ENCODE results near the gene LRRN2.

LRRN2 gene

DNA sequence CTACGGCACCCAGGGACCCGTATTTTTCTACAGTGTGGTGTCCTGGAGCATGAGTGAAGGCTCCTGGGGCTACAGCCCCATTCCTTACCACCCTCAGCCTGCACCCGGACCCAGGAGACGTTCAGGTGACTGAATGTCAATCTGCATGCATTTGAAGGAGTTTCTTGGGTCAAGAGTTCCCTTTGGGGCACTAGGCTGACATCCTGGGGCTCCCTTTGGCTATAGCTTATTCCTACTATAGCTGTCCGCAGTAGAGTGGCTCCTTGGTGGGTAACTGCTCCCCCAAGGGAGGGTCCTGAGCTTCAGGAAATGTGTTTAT is 19.9 kb upstream of the LRRN2 start:
- Histone ChIP-seq H3K9me3 (ENCODE audit: control insufficient read depth in 2 of 2, low read length in 2 of 2) (no peaks in the 10 kb centered on the region), H3K27ac (ENCODE audit: low read depth in 2 of 2, low read length in 2 of 2) (no peak overlapping the region), H3K4me3 (ENCODE audit: low read length in 2 of 2) (no peak overlapping the region), H3K27me3 (ENCODE audit: control insufficient read depth in 2 of 2, insufficient read depth in 2 of 2, low read length in 2 of 2) (no peaks in the 10 kb centered on the region), H3K4me1 (ENCODE audit: control insufficient read depth in 2 of 2, insufficient read depth in 2 of 2, low read length in 2 of 2) (peaks cover 5 to 10% of the 10 kb centered on the region in 2 donors), H3K36me3 (ENCODE audit: control insufficient read depth in 2 of 2, insufficient read depth in 2 of 2, low read length in 2 of 2) (no peaks in the 10 kb centered on the region), H3K9ac (ENCODE audit: low read depth in 1 of 2, low read length in 2 of 2) (no peak overlapping the region)

DNA sequence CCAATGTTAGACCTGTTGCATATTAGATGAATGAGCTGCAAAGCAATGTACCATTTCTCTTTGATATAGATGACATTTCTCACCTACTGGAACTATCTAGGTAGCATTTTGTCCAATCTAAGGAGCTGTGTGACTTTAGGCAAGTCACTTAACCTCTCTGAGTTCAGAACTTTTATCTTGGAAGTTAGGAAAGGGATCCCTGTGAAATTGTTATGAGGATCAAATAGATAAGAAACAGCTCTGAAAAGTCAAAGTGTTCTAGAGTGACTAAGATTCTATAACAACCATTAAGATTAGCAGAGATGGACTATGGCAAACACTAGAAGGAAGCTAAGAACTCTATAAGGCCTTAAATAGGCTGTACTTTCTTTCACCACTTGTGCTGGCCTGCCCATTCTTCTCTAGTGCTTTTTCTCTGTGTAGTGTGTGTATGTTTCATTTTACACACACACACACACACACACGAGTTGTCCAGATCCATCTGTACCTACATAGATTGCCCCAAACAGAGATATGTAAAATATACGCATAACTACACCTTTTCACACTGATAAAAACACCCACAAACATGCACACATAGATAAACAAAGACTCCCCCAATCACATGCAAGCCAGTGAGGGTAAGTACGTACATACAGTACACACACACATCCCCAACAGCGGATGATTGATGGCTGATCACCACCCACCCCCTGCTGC is 19.4 kb upstream of the LRRN2 start:
- Histone ChIP-seq H3K9ac (ENCODE audit: low read depth in 1 of 2, low read length in 2 of 2) (no peak overlapping the region), H3K36me3 (ENCODE audit: control insufficient read depth in 2 of 2, insufficient read depth in 2 of 2, low read length in 2 of 2) (no peaks in the 10 kb centered on the region), H3K27me3 (ENCODE audit: control insufficient read depth in 2 of 2, insufficient read depth in 2 of 2, low read length in 2 of 2) (no peaks in the 10 kb centered on the region), H3K9me3 (ENCODE audit: control insufficient read depth in 2 of 2, low read length in 2 of 2) (no peaks in the 10 kb centered on the region), H3K4me1 (ENCODE audit: control insufficient read depth in 2 of 2, insufficient read depth in 2 of 2, low read length in 2 of 2) (peaks cover 5 to 10% of the 10 kb centered on the region in 2 donors), H3K4me3 (ENCODE audit: low read length in 2 of 2) (no peak overlapping the region), H3K27ac (ENCODE audit: low read depth in 2 of 2, low read length in 2 of 2) (no peak overlapping the region)

DNA sequence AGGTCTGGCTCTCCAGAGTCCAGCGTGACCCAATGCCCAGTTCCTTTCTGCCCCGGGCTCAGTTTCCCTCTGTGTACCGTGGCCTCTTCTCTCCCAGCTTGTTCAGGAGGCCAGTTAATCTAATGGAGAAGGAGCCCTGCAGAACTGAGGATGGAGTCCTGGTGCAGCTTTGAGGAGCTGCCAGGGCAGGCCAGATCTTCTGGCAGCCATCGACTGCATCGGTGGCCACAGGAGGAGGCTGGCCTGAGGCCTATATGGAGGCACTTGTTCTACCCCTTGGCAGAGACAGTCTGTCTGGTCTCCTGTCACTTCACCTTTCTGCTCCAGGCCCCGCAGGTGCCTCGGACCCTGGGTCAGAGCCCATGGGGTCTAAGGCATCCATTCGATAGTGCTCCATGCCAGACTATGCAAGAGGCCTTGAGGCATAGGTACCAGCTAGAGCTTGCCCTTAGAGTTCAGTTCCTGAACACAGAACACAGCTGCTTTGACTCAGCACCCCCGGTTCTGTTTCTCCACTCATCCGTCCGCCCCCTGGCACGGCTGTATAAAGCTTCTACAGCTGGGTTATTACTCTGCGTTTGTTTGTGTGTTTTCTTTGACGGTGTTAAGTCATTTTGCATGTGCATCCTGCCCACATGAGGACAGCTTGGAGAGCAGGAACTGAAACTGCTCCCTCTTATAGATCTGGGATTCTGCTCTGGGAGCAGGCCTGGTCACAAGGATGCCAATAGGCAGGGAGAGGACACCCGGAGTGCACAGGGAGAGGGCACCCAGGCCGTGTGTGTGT is 18.5 kb upstream of the LRRN2 start:
- no peaks in the 10 kb centered on the region for H3K27me3 ChIP-seq (ENCODE audit: control insufficient read depth in 2 of 2, insufficient read depth in 2 of 2, low read length in 2 of 2)
- H3K9me3 ChIP-seq (ENCODE audit: control insufficient read depth in 2 of 2, low read length in 2 of 2), result no peaks in the 10 kb centered on the region

DNA sequence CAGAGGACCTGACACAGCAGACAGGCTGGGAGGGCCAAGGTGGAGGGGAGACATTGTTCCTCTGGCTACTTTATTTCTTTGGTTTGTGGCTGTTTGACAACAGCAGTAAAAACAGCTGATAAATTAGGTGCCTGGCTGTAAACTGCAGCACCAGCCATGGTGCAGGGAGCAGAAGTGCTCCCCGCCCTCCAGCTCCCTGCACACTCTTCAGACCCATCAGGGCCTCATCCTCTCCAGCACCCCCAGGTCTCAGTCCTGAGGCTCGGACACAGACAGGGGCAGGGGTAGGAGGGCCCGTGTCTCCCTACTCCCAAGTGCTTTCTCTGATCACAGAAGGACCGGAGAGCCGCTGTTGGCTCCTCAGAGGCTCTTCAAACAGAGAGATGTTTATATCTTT is 17.7 kb upstream of the LRRN2 start:
- Histone ChIP-seq H3K4me3 (ENCODE audit: low read length in 2 of 2) (no peak overlapping the region), H3K27me3 (ENCODE audit: control insufficient read depth in 2 of 2, insufficient read depth in 2 of 2, low read length in 2 of 2) (no peaks in the 10 kb centered on the region), H3K27ac (ENCODE audit: low read depth in 2 of 2, low read length in 2 of 2) (no peak overlapping the region), H3K9ac (ENCODE audit: low read depth in 1 of 2, low read length in 2 of 2) (no peak overlapping the region), H3K9me3 (ENCODE audit: control insufficient read depth in 2 of 2, low read length in 2 of 2) (no peaks in the 10 kb centered on the region), H3K4me1 (ENCODE audit: control insufficient read depth in 2 of 2, insufficient read depth in 2 of 2, low read length in 2 of 2) (peaks cover 5 to 10% of the 10 kb centered on the region in 2 donors), H3K36me3 (ENCODE audit: control insufficient read depth in 2 of 2, insufficient read depth in 2 of 2, low read length in 2 of 2) (no peaks in the 10 kb centered on the region)

More for the DNA sequence above, 18.5 kb upstream of the LRRN2 start:
- no peak overlapping the region for H3K4me3 ChIP-seq (ENCODE audit: low read length in 2 of 2)
- H3K27ac ChIP-seq (ENCODE audit: low read depth in 2 of 2, low read length in 2 of 2), result no peak overlapping the region
- H3K36me3 ChIP-seq (ENCODE audit: control insufficient read depth in 2 of 2, insufficient read depth in 2 of 2, low read length in 2 of 2), result no peaks in the 10 kb centered on the region
- no peak overlapping the region for H3K9ac ChIP-seq (ENCODE audit: low read depth in 1 of 2, low read length in 2 of 2)
- H3K4me1 ChIP-seq (ENCODE audit: control insufficient read depth in 2 of 2, insufficient read depth in 2 of 2, low read length in 2 of 2), result peaks cover 5 to 10% of the 10 kb centered on the region in 2 donors

DNA sequence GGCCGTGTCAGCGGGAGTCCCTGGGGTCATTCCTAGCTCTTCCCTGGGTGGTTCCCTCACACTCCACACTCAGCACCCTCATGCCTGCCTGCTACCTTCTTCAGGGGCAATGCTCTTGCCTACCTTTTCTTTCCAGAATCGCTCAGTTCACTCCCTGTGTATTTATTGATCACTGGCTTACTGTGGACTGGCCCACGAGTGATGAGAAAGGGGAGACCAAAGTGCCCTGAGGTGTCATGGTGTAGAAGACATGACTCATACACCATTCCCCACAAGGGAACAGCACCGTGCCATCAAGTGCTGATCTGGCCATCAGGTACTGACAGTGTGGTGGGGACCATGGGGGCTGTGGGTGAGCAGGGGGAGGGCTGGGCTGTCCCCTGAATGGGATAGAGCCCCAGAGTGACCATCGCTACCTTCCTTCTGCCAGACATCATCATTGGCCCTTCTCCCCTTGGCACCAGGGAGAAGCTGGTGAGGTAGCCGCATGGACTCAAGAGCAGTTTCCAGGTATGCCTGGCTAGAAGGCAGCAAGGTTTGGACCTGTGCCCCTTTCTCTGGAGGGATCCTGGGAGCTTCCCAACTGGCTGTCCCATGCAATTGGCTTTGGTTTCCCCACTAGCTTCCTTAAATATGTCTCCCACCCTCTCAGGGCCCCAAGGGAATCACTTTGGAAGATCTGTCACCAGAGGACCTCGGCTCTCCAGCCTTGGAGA is 17.2 kb upstream of the LRRN2 start:
- Histone ChIP-seq H3K9me3 (ENCODE audit: control insufficient read depth in 2 of 2, low read length in 2 of 2) (no peaks in the 10 kb centered on the region), H3K9ac (ENCODE audit: low read depth in 1 of 2, low read length in 2 of 2) (no peak overlapping the region), H3K4me3 (ENCODE audit: low read length in 2 of 2) (no peak overlapping the region), H3K36me3 (ENCODE audit: control insufficient read depth in 2 of 2, insufficient read depth in 2 of 2, low read length in 2 of 2) (no peaks in the 10 kb centered on the region), H3K27me3 (ENCODE audit: control insufficient read depth in 2 of 2, insufficient read depth in 2 of 2, low read length in 2 of 2) (no peaks in the 10 kb centered on the region), H3K27ac (ENCODE audit: low read depth in 2 of 2, low read length in 2 of 2) (no peak overlapping the region), H3K4me1 (ENCODE audit: control insufficient read depth in 2 of 2, insufficient read depth in 2 of 2, low read length in 2 of 2) (peaks cover 5 to 10% of the 10 kb centered on the region in 2 donors)

DNA sequence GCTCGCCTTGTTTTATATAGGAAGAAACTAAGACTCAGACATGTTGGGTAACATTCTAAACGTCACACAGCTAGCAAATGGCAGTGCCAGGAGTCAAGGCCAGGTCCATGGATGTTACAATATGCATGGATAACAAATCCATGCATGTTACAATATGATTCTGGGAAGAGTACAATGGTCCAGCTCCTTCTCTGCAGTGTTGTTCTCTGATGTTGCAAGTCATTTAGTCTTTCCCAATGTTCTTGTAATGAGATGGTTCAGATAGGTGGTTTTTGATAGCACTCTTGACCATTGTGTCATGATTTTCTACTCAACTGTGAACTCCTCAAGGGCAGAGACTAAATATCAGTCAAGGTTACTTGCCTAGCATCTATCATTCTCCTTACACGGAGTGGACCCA is 15.7 kb upstream of the LRRN2 start:
- peaks cover 5 to 10% of the 10 kb centered on the region in 2 donors for H3K4me1 ChIP-seq (ENCODE audit: control insufficient read depth in 2 of 2, insufficient read depth in 2 of 2, low read length in 2 of 2)
- no peaks in the 10 kb centered on the region for H3K9me3 ChIP-seq (ENCODE audit: control insufficient read depth in 2 of 2, low read length in 2 of 2)
- H3K9ac ChIP-seq (ENCODE audit: low read depth in 1 of 2, low read length in 2 of 2), result no peak overlapping the region
- H3K4me3 ChIP-seq (ENCODE audit: low read length in 2 of 2), result no peak overlapping the region
- no peaks in the 10 kb centered on the region for H3K36me3 ChIP-seq (ENCODE audit: control insufficient read depth in 2 of 2, insufficient read depth in 2 of 2, low read length in 2 of 2)
- H3K27me3 ChIP-seq (ENCODE audit: control insufficient read depth in 2 of 2, insufficient read depth in 2 of 2, low read length in 2 of 2), result no peaks in the 10 kb centered on the region
- H3K27ac ChIP-seq (ENCODE audit: low read depth in 2 of 2, low read length in 2 of 2), result no peak overlapping the region

DNA sequence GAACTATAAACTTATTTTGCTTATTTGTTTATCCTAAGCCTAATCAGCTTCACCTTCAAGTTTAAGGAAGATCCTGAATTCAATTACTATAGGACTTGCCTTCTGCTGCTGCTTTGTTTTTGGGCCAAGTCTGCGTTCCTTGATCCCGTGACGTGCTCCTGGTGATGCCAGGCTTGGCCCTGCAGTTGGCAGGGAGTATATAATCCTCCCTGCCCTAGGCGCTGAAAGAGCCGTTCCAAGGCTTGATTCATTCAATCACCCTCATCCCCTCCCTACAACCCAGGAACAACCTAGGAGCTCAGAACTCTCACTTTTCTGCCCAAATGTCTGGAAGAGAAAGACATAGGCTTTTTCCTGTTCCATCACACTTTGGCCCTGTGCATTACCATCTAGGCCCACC is 12.4 kb upstream of the LRRN2 start:
- Histone ChIP-seq H3K9ac (ENCODE audit: low read depth in 1 of 2, low read length in 2 of 2) (no peak overlapping the region), H3K27me3 (ENCODE audit: control insufficient read depth in 2 of 2, insufficient read depth in 2 of 2, low read length in 2 of 2) (peaks cover 0 to 2% of the 10 kb centered on the region in 2 donors), H3K4me1 (ENCODE audit: control insufficient read depth in 2 of 2, insufficient read depth in 2 of 2, low read length in 2 of 2) (peaks cover under 1 to 1% of the 10 kb centered on the region in 2 donors), H3K36me3 (ENCODE audit: control insufficient read depth in 2 of 2, insufficient read depth in 2 of 2, low read length in 2 of 2) (no peaks in the 10 kb centered on the region), H3K4me3 (ENCODE audit: low read length in 2 of 2) (no peak overlapping the region), H3K27ac (ENCODE audit: low read depth in 2 of 2, low read length in 2 of 2) (no peak overlapping the region), H3K9me3 (ENCODE audit: control insufficient read depth in 2 of 2, low read length in 2 of 2) (no peaks in the 10 kb centered on the region)

DNA sequence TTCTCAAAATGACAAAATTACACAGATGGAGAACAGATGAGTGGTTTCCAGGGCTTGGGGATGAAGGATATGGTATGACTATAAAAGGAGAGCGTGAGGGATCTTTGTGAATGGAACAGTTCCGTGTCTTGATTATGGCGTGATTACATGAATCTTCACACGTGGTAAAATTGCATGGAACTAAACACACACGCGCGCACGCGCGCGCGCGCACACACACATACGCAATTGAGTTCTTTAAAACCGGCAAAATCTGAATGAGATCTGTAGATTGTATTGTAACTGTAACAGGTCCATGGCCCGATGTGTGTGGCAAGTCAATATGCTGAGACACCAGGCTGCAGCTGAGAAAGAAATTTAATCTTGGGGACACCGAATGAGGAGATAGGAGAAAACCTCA is 11.1 kb upstream of the LRRN2 start:
- H3K27ac ChIP-seq (ENCODE audit: low read depth in 2 of 2, low read length in 2 of 2), result no peak overlapping the region
- no peak overlapping the region for H3K4me3 ChIP-seq (ENCODE audit: low read length in 2 of 2)
- H3K9ac ChIP-seq (ENCODE audit: low read depth in 1 of 2, low read length in 2 of 2), result no peak overlapping the region
- H3K9me3 ChIP-seq (ENCODE audit: control insufficient read depth in 2 of 2, low read length in 2 of 2), result no peaks in the 10 kb centered on the region
- peaks cover 0 to 2% of the 10 kb centered on the region in 2 donors for H3K27me3 ChIP-seq (ENCODE audit: control insufficient read depth in 2 of 2, insufficient read depth in 2 of 2, low read length in 2 of 2)
- no peaks in the 10 kb centered on the region for H3K36me3 ChIP-seq (ENCODE audit: control insufficient read depth in 2 of 2, insufficient read depth in 2 of 2, low read length in 2 of 2)
- no peaks in the 10 kb centered on the region for H3K4me1 ChIP-seq (ENCODE audit: control insufficient read depth in 2 of 2, insufficient read depth in 2 of 2, low read length in 2 of 2)

DNA sequence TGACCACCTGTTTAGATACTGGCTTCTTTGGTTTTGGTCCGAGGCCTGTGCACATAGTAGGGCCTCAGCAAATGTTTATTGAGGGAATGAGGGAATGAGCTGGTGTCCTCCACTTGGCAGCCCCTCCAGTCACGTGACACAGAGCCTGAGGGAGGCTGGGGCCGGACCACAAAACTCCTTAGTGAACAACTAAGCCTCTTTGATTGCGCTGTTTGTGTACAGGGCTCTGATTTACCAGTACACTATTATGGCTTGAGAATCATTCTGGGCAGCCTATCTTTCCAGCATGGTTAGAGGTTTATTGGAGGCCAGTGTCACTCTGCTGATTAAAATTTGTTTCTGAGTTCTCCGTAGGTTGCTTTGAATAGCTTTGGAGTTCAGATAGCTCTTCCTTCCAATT is 10.2 kb upstream of the LRRN2 start:
- Histone ChIP-seq H3K27me3 (ENCODE audit: control insufficient read depth in 2 of 2, insufficient read depth in 2 of 2, low read length in 2 of 2) (peaks cover 0 to 2% of the 10 kb centered on the region in 2 donors), H3K27ac (ENCODE audit: low read depth in 2 of 2, low read length in 2 of 2) (no peak overlapping the region), H3K36me3 (ENCODE audit: control insufficient read depth in 2 of 2, insufficient read depth in 2 of 2, low read length in 2 of 2) (no peaks in the 10 kb centered on the region), H3K9me3 (ENCODE audit: control insufficient read depth in 2 of 2, low read length in 2 of 2) (no peaks in the 10 kb centered on the region), H3K4me3 (ENCODE audit: low read length in 2 of 2) (no peak overlapping the region), H3K4me1 (ENCODE audit: control insufficient read depth in 2 of 2, insufficient read depth in 2 of 2, low read length in 2 of 2) (no peaks in the 10 kb centered on the region), H3K9ac (ENCODE audit: low read depth in 1 of 2, low read length in 2 of 2) (no peak overlapping the region)

DNA sequence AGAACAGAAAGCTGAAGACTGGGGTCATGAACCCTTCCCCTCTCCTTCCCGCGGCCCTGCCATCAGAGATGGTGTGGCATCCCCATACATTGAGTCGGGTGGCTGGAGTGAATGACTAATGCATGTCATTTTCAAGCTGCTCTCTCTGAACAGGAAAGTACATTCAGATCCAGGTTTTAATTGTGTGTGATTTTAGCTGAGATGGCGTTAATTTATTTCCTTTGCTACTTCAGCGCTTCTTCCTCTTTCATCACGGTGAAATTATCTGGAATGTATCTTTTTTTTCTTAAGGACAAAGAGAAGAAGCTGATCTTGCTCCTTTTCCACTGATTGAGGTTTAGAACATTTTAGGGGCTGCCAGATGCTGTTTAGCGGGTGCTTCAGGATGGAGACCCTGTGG is 8.6 kb upstream of the LRRN2 start:
- H3K9me3 ChIP-seq (ENCODE audit: control insufficient read depth in 2 of 2, low read length in 2 of 2), result no peaks in the 10 kb centered on the region
- H3K27me3 ChIP-seq (ENCODE audit: control insufficient read depth in 2 of 2, insufficient read depth in 2 of 2, low read length in 2 of 2), result peaks cover 0 to 2% of the 10 kb centered on the region in 2 donors
- H3K36me3 ChIP-seq (ENCODE audit: control insufficient read depth in 2 of 2, insufficient read depth in 2 of 2, low read length in 2 of 2), result no peaks in the 10 kb centered on the region
- no peaks in the 10 kb centered on the region for H3K4me1 ChIP-seq (ENCODE audit: control insufficient read depth in 2 of 2, insufficient read depth in 2 of 2, low read length in 2 of 2)
- H3K27ac ChIP-seq (ENCODE audit: low read depth in 2 of 2, low read length in 2 of 2), result no peak overlapping the region
- H3K4me3 ChIP-seq (ENCODE audit: low read length in 2 of 2), result no peak overlapping the region
- H3K9ac ChIP-seq (ENCODE audit: low read depth in 1 of 2, low read length in 2 of 2), result no peak overlapping the region
